KBM-7 (cell line): ENCODE measurements around the gene GDF7.

Experiments used
- DNase-seq: peaks from one replicate; pipeline ENCODE4 v3.0.0-alpha.2; 2015
- in situ Hi-C: fragments of 300-500 bp; cut with MboI; formaldehyde crosslinking; loops from 2 replicates; pipeline ENCODE4 v1.14.3; 2020; ENCODE audit warnings: low sequenced_read_pairs, low pct_unique_long_range_greater_than_20kb, mixed read lengths

GDF7 gene

GRCh38 chr2:20652141-20652540 is 14.8 kb upstream of the GDF7 start:
- DNase-seq = no peak
- in situ Hi-C loops = no loop called here

- DNase-seq = no peak
- in situ Hi-C loops = no loop called here
Measured at GRCh38 chr2:20652673-20653575, 14.0 kb upstream of the GDF7 start.

GRCh38 chr2:20653695-20654534 is 13.0 kb upstream of the GDF7 start:
- DNase-seq = peak; percentile 64
- in situ Hi-C loops = no loop called here

DNA sequence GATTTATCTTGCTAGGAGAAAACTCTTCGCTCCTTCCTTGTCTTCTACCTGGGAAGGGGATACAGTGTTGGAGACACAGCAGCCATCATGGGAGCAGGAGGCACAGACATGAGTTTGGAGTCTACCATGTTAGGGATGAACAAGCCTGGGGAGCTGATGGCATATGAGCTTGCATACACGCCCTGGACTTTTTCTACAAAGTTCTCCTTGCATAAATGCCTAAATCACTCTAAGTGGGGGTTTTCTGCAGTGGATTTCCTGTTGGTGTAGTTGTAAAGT is 12.5 kb upstream of the GDF7 start:
- in situ Hi-C loops = no loop called here
- DNase-seq = no peak

GRCh38 chr2:20656561-20656960 is 10.4 kb upstream of the GDF7 start:
- DNase-seq = no peak
- in situ Hi-C loops = no loop called here

GRCh38 chr2:20657522-20658235 is 9.3 kb upstream of the GDF7 start:
- in situ Hi-C loops = no loop called here
- DNase-seq = no peak

- no peak for DNase-seq
- in situ Hi-C loops = loop anchor here (10.0 kb wide), 1 partner anchor 304 kb away; no protein-coding TSS in a partner anchor
Measured at GRCh38 chr2:20660506-20661420, 6.2 kb upstream of the GDF7 start.

GRCh38 chr2:20661421-20662307 is 5.3 kb upstream of the GDF7 start:
- in situ Hi-C loops = loop anchor here (10.0 kb wide), 1 partner anchor 303 kb away; no protein-coding TSS in a partner anchor
- peak; percentile 86 for DNase-seq

- no peak for DNase-seq
- in situ Hi-C loops = loop anchor here (10.0 kb wide), 1 partner anchor 302 kb away; no protein-coding TSS in a partner anchor
Measured at GRCh38 chr2:20662308-20662937, 4.5 kb upstream of the GDF7 start.

- in situ Hi-C loops = loop anchor here (10.0 kb wide), 1 partner anchor 301 kb away; no protein-coding TSS in a partner anchor
- DNase-seq = no peak
Measured at GRCh38 chr2:20663196-20664070, 3.5 kb upstream of the GDF7 start.

DNA sequence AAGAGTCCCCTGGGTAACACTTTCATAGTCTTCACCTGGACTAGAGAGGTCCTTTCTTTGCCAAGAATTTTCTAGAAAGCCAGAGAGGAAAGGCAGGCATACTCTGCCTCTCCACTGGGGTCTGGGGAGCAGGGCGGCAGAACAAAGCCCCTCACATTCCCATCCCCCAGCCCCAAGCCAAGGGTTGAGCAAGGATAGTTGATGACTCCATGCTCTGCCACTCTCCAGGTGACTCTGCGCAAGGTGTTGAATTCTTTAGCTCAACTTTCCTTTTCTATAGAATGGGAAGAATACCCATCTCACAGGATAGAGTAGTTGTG is 2.9 kb upstream of the GDF7 start:
- no peak for DNase-seq
- in situ Hi-C loops = loop anchor here (10.0 kb wide), 1 partner anchor 301 kb away; no protein-coding TSS in a partner anchor

GRCh38 chr2:20664431-20665242 is 2.3 kb upstream of the GDF7 start:
- in situ Hi-C loops = loop anchor here (10.0 kb wide), 1 partner anchor 300 kb away; no protein-coding TSS in a partner anchor
- no peak for DNase-seq

- DNase-seq = no peak
- in situ Hi-C loops = loop anchor here (10.0 kb wide), 1 partner anchor 299 kb away; no protein-coding TSS in a partner anchor
Measured at GRCh38 chr2:20665243-20666004, 1.5 kb upstream of the GDF7 start.

DNA sequence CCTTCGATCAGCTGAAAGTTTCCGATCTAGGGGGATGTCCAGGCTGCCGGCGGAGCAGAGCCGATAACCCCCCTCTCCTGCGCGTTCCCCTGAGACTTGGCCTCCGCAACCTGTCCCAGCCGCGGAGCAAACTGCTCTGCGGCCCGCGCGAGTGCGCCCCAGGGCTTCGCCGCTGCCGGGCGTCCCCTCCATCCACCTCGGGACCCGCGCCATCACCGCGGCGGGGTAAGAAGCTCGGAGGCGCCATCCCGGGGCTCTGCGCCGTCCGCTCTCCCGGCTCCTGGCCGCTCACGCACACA is 990 bp upstream of the GDF7 start:
- in situ Hi-C loops = loop anchor here (10.0 kb wide), 1 partner anchor 299 kb away; no protein-coding TSS in a partner anchor
- no peak for DNase-seq

- no peak for DNase-seq
- in situ Hi-C loops = loop anchor here (10.0 kb wide), 1 partner anchor 298 kb away; no protein-coding TSS in a partner anchor
Measured at GRCh38 chr2:20667151-20667530, 197 bp downstream of the GDF7 start.
